Muscle layer of colon (tissue), 2 donors: Measurements from ENCODE around the gene ARMC7.
"Not testable (repeated sequence)": the region's sequence is repeated elsewhere in the genome, so short reads cannot be mapped to it uniquely, and the experiment has no call there.

Source experiments
- H3K27ac ChIP-seq: one replicate; pipeline ENCODE4 v1.7.0; 2013; ENCODE audit warnings: low read depth, mild to moderate bottlenecking, low read length, moderate library complexity
- H3K27me3 ChIP-seq, 2 donors: one replicate each; pipeline ENCODE4 v1.7.0; 2013; ENCODE audit warnings: low read length in 2 of 2, mild to moderate bottlenecking in 2 of 2; ENCODE audit not compliant: insufficient read depth in 2 of 2, control insufficient read depth in 1 of 2
- H3K36me3 ChIP-seq: one replicate; pipeline ENCODE4 v1.7.0; 2013; ENCODE audit warnings: mild to moderate bottlenecking, low read length; ENCODE audit not compliant: insufficient read depth
- H3K4me1 ChIP-seq: one replicate; pipeline ENCODE4 v1.7.0; 2013; ENCODE audit warnings: mild to moderate bottlenecking, low read length; ENCODE audit not compliant: insufficient read depth
- H3K4me3 ChIP-seq, 2 donors: one replicate each; pipeline ENCODE4 v1.7.0; 2013; ENCODE audit warnings: low read length in 2 of 2, low read depth in 1 of 2, mild to moderate bottlenecking in 1 of 2, moderate library complexity in 1 of 2
- H3K9ac ChIP-seq: one replicate; pipeline ENCODE4 v1.7.0; 2013; ENCODE audit warnings: low read length
- H3K9me3 ChIP-seq: one replicate; pipeline ENCODE4 v1.7.0; 2013; ENCODE audit warnings: mild to moderate bottlenecking, low read length
- donor health status: abdominal sarcoma.
- donor health status: Adenocarcinoma of cecum.

The ARMC7 gene

GRCh38 chr17:75068750-75069149 lies 41.0 kb upstream of the ARMC7 start:
- Histone ChIP-seq H3K4me3 (no peak overlapping the region), H3K4me1 (peaks cover 5% of the 10 kb centered on the region), H3K27me3 (no peaks in the 10 kb centered on the region), H3K36me3 (peaks cover 17% of the 10 kb centered on the region), H3K9ac (no peak overlapping the region), H3K27ac (no peak overlapping the region), H3K9me3 (no peaks in the 10 kb centered on the region)

GRCh38 chr17:75069783-75070182 lies 40.0 kb upstream of the ARMC7 start:
- no peaks in the 10 kb centered on the region for H3K27me3 ChIP-seq
- no peak overlapping the region for H3K27ac ChIP-seq
- peaks cover 7% of the 10 kb centered on the region for H3K36me3 ChIP-seq
- peaks cover 14% of the 10 kb centered on the region for H3K4me1 ChIP-seq
- H3K9me3 ChIP-seq = no peaks in the 10 kb centered on the region
- H3K4me3 ChIP-seq = no peak overlapping the region
- H3K9ac ChIP-seq = no peak overlapping the region

DNA sequence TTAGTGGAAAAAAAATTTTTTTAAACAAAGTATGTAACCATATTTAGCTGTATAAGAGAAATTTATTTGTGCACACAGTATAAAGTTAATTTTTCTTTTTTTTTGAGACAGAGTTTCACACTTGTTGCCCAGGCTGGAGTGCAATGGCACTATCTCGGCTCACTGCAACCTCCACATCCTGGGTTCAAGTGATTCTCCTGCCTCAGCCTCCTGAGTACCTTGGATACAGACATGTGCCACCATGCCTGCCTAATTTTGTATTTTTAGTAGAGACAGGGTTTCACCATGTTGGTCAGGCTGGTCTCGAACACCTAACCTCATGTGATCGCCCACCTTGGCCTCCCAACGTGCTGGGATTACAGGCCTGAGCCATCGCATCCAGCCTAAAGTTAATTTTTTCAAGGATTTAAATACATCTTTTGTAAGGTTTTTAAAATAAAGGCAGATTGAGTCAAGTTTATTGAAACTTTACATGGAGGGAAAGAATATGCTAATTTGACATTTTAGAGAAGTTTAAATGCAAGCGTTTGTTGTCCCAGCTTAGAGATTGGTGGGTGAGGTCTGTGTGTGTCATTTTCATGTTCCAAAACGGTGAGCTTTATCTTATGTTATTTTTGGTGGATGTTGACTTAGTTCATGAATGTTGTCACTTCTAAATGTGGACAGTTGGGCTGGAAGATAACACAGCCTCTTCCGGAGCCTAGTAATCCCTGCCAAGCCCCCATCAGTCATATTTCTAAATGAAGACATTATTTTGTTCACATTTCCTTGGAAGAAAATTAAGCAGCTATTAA lies 38.1 kb upstream of the ARMC7 start:
- peaks cover 14% of the 10 kb centered on the region for H3K4me1 ChIP-seq
- not testable (repeated sequence) for H3K27ac ChIP-seq, H3K4me3 ChIP-seq, H3K36me3 ChIP-seq, H3K27me3 ChIP-seq, H3K9me3 ChIP-seq, H3K9ac ChIP-seq

DNA sequence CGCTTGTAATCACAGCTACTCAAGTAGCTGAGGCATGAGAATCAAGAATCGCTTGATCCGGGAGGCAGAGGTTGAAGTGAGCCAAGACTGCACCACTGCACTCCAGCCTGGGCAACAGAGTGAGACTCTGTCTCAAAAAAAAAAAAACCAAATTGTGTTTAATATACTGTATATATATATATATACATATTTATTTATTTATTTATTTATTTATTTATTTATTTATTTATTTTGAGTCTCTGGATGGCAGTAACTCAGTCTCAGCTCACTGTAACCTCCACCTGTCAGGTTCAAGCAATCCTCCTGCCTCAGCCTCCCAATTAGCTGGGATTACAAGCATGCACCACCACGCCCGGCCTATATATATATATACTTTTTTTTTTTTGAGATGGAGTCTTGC lies 36.9 kb upstream of the ARMC7 start:
- H3K9me3 ChIP-seq, H3K9ac ChIP-seq, H3K27me3 ChIP-seq, H3K27ac ChIP-seq, H3K36me3 ChIP-seq, H3K4me3 ChIP-seq: not testable (repeated sequence)
- H3K4me1 ChIP-seq = peaks cover 17% of the 10 kb centered on the region

GRCh38 chr17:75073618-75074047 lies 36.1 kb upstream of the ARMC7 start:
- Histone ChIP-seq H3K9ac (no peak overlapping the region), H3K27me3 (no peaks in the 10 kb centered on the region), H3K27ac (peak overlapping the region; percentile 68), H3K4me1 (peaks cover 21% of the 10 kb centered on the region), H3K9me3 (no peaks in the 10 kb centered on the region), H3K4me3 (no peak overlapping the region), H3K36me3 (no peaks in the 10 kb centered on the region)

- Histone ChIP-seq H3K27ac (peak overlapping the region; percentile 68), H3K4me1 (peaks cover 21% of the 10 kb centered on the region)
These were observed 35.2 kb upstream of the ARMC7 start for GRCh38 chr17:75074532-75074931.

GRCh38 chr17:75075597-75076336 lies 34.0 kb upstream of the ARMC7 start:
- peaks cover 21% of the 10 kb centered on the region for H3K4me1 ChIP-seq
- H3K27ac ChIP-seq = no peak overlapping the region
- H3K36me3 ChIP-seq = no peaks in the 10 kb centered on the region
- H3K4me3 ChIP-seq = no peak overlapping the region
- no peaks in the 10 kb centered on the region for H3K27me3 ChIP-seq
- no peak overlapping the region for H3K9ac ChIP-seq
- no peaks in the 10 kb centered on the region for H3K9me3 ChIP-seq

More at GRCh38 chr17:75074532-75074931, 35.2 kb upstream of the ARMC7 start:
- Histone ChIP-seq H3K27me3 (no peaks in the 10 kb centered on the region), H3K9me3 (no peaks in the 10 kb centered on the region), H3K36me3 (no peaks in the 10 kb centered on the region), H3K4me3 (no peak overlapping the region), H3K9ac (no peak overlapping the region)

DNA sequence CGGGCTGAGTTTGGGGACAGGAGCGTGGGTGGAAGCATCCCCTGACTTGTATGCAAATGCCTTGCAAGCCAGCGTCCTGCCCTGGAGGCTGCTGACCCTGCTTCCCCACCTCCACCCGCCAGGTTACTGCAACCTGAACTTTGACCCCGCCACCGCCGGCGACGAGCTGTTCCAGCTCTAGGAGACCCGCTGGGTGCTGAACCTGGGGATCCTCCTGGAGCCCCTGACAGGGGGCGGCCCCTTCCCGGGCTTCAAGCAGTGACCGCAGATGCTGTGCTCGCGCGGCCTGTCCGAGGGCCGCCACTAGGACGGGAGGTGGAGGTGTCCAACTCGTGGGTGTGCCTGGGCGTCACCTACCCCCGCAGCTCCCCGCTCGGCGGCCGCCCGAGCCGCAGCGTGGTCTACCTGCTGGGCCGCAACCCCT lies 32.7 kb upstream of the ARMC7 start:
- no peaks in the 10 kb centered on the region for H3K36me3 ChIP-seq
- H3K27ac ChIP-seq = peak overlapping the region; percentile 86
- no peaks in the 10 kb centered on the region for H3K9me3 ChIP-seq
- peak overlapping the region; percentile 74 for H3K9ac ChIP-seq
- no peaks in the 10 kb centered on the region for H3K27me3 ChIP-seq
- peak overlapping the region; percentile 47 to 58 for H3K4me3 ChIP-seq
- H3K4me1 ChIP-seq = peaks cover 21% of the 10 kb centered on the region

DNA sequence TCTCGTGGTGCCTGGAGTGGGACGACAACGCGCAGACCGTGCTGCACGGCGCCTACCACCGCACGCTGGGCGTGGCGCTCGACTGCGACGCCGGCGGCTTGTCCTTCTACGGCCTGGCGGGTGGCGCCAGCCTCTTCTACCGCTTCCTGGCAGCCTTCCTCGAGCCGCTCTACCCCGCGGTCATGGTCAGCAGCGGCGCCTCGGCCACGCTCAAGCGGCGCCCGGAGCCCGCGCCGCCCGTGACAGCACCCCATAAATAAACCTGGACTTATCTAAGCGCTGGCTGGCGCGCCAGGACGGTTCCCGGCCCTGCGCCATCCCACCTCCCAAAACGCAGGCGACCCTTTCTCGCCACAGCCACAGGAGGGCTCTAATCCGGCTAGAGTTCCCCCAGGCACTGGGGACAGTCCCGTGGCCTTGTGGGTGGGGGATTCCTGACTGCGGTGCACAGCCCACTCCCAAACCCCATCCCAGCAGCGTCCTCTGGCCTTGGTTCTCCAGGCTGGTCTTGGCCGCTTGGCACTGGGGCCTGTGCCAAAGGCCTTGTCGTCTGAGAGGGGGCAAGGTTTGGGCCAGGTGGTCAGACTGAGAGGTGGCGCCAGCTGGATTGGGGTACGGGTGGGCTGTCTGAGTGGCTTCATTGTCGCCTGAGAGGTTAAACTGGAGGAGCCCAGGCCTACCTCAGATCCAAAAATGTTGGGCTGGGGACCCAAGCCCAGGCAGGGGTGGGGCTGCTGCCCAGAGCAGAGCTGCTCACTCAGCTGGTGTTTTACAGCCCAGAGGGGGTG lies 32.1 kb upstream of the ARMC7 start:
- H3K9ac ChIP-seq = peak overlapping the region; percentile 74
- H3K27me3 ChIP-seq = no peaks in the 10 kb centered on the region
- no peaks in the 10 kb centered on the region for H3K36me3 ChIP-seq
- H3K9me3 ChIP-seq = no peaks in the 10 kb centered on the region
- peak overlapping the region; percentile 86 for H3K27ac ChIP-seq
- peaks cover 21% of the 10 kb centered on the region for H3K4me1 ChIP-seq
- peak overlapping the region; percentile 47 to 58 for H3K4me3 ChIP-seq

GRCh38 chr17:75078284-75079022 lies 31.3 kb upstream of the ARMC7 start:
- no peak overlapping the region for H3K4me3 ChIP-seq

DNA sequence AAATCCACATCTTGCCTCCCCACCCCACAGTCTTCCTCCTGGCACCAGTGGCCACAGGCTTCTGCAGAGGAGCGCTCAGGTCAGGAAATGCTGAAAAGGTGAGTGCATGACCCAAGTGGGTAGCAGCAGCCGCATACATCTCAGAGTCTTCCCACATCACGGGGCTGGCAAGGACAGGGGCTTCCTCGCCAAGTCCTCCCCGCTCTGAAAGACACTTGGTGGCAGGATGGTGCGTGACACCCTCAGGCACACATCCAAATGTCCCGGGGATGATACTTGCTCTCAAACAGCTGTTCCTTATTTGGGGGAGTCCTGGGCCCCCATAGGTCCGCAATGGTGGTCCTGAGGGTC lies 30.8 kb upstream of the ARMC7 start:
- Histone ChIP-seq H3K36me3 (no peaks in the 10 kb centered on the region), H3K27me3 (no peaks in the 10 kb centered on the region), H3K9me3 (no peaks in the 10 kb centered on the region), H3K27ac (no peak overlapping the region), H3K4me3 (no peak overlapping the region), H3K4me1 (peaks cover 13% of the 10 kb centered on the region), H3K9ac (no peak overlapping the region)

More at GRCh38 chr17:75078284-75079022, 31.3 kb upstream of the ARMC7 start:
- Histone ChIP-seq H3K4me1 (peaks cover 19% of the 10 kb centered on the region), H3K27me3 (no peaks in the 10 kb centered on the region), H3K27ac (peak overlapping the region; percentile 86), H3K9ac (peak overlapping the region; percentile 74), H3K36me3 (no peaks in the 10 kb centered on the region), H3K9me3 (no peaks in the 10 kb centered on the region)
